Tibial nerve (tissue), 4 donors: ENCODE data around the gene PEX11B. TPM values are rescaled to one million over a fixed set of nuclear protein-coding genes. Genes with fewer than 3 reads are reported as not detected.

Experiments used
- DNase-seq, 2 donors: peaks; one replicate each; pipeline ENCODE4 v3.0.0-alpha.2; 2019; ENCODE audit warnings: low spot score in 2 of 2
- H3K27ac ChIP-seq, 4 donors: fragments of 200-600 bp; sonication (generic) in 3 of 4; one replicate each; pipeline ENCODE4 v1.5.1; 2017 to 2019; ENCODE audit warnings: mild to moderate bottlenecking in 1 of 4
- H3K27me3 ChIP-seq, 2 donors: fragments of 200-600 bp; sonication (generic) in 1 of 2; one replicate each; pipeline versions ENCODE4 v1.5.1 to v1.6.0; 2017 to 2019
- H3K36me3 ChIP-seq, 3 donors: fragments of 200-600 bp; sonication (generic); one replicate each; pipeline ENCODE4 v1.5.1; 2018 to 2019
- H3K4me1 ChIP-seq, 4 donors: fragments of 200-600 bp; sonication (generic) in 3 of 4; one replicate each; pipeline ENCODE4 v1.5.1; 2017 to 2019
- H3K4me3 ChIP-seq, 4 donors: fragments of 200-600 bp; sonication (generic) in 3 of 4; one replicate each; pipeline ENCODE4 v1.5.1; 2017 to 2019; ENCODE audit warnings: mild to moderate bottlenecking in 1 of 4, moderate library complexity in 1 of 4
- H3K9me3 ChIP-seq, 4 donors: fragments of 200-600 bp; sonication (generic) in 3 of 4; one replicate each; pipeline ENCODE4 v1.5.1; 2017 to 2019
- EP300 ChIP-seq, 2 donors: sonication (generic); formaldehyde crosslinking; IDR thresholded peaks; one replicate each; pipeline ENCODE4 v1.6.1; 2017; ENCODE audit warnings: antibody characterized with exemption in 2 of 2, mild to moderate bottlenecking in 1 of 2
- POLR2A ChIP-seq, 2 donors: fragments of 450-650 bp; IDR thresholded peaks; one replicate each; pipeline ENCODE4 v1.6.1; 2017; ENCODE audit warnings: antibody characterized with exemption in 2 of 2, mild to moderate bottlenecking in 2 of 2, moderate library complexity in 2 of 2
- WGBS, 2 donors: methylation state at CpG; one replicate each; pipeline ENCODE4 v1.1.5; 2018; 5-methylcytosine and 5-hydroxymethylcytosine counted together
- total RNA-seq, 4 donors: library from RNA; depleted of rRNA; stranded (reverse); fragments of >200 nt; gene quantifications; one replicate each; pipeline ENCODE4 v1.1.0, GENCODE V29; 2016
- TF ChIP-seq, protein P1 (sequence below), 5 experiments: fragments of 200-600 bp in 3 of 5; fragments of 450-650 bp in 2 of 5; sonication (generic) in 3 of 5; IDR thresholded peaks; one replicate each; pipeline ENCODE4 v1.5.1; 2016 to 2019; ENCODE audit warnings: antibody characterized with exemption in 5 of 5, mild to moderate bottlenecking in 3 of 5, moderate library complexity in 2 of 5

The PEX11B gene
- total RNA-seq, 4 donors from 2014 or later = 27.9 to 35.2 (median 30.8) TPM

DNA sequence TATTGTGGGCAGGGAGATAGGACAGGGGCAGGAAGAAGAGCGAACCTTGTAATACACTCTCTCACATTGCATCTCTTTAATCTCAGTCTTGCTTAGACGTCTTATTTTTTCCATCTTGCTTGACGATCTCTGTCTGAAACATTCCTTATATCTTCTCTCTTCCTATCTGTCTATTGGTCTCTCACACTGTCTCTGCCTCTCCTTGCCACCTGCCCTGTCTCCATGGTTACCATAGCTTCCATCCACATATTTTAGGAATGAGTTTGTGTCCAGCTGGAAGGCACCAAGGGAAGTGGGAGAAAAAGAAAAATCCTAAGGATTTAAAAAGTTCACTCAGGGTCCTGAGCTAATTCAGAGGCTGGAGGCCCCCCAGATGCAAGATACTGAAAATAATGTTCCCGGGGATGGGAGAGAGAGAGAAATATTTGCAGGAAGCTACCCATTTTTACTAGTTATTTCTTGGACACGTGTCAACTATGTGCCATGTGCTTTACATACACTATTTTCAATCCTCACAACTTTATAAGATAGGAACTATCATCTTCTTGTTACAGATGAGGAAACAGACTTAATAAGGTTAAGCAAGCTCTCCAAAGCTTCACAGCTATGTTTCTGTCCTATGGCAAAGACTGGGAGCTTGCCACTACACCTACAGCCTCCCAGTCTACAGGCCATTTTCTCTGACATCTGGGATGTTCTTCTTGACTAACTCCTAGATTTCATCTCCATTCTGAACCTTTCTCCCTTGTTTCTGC, 44.9 kb upstream of the PEX11B start:
- Histone ChIP-seq H3K27me3 (no peaks in the 10 kb centered on the region), H3K9me3 (peaks cover 0 to 8% (median 0%) of the 10 kb centered on the region in 4 donors), H3K4me3 (peak overlapping the region; percentile 34 to 74 (median 60)), H3K27ac (peak overlapping the region; percentile 84 to 97 (median 91)), H3K36me3 (peaks cover 0 to 9% (median 0%) of the 10 kb centered on the region in 3 donors), H3K4me1 (peaks cover 0 to 66% (median 25%) of the 10 kb centered on the region in 4 donors)
- DNase-seq = no peak
- WGBS, 2 donors = 36 to 42% methylated on average over 5 of the region's 5 CpGs
- no peak for TF ChIP-seq EP300 (IDR thresholded peaks at IDR 0.05)
- TF ChIP-seq POLR2A (IDR thresholded peaks at IDR 0.05) = no peak
- TF ChIP-seq, protein P1, sequence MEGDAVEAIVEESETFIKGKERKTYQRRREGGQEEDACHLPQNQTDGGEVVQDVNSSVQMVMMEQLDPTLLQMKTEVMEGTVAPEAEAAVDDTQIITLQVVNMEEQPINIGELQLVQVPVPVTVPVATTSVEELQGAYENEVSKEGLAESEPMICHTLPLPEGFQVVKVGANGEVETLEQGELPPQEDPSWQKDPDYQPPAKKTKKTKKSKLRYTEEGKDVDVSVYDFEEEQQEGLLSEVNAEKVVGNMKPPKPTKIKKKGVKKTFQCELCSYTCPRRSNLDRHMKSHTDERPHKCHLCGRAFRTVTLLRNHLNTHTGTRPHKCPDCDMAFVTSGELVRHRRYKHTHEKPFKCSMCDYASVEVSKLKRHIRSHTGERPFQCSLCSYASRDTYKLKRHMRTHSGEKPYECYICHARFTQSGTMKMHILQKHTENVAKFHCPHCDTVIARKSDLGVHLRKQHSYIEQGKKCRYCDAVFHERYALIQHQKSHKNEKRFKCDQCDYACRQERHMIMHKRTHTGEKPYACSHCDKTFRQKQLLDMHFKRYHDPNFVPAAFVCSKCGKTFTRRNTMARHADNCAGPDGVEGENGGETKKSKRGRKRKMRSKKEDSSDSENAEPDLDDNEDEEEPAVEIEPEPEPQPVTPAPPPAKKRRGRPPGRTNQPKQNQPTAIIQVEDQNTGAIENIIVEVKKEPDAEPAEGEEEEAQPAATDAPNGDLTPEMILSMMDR (IDR thresholded peaks at IDR 0.05) = no peak

DNA sequence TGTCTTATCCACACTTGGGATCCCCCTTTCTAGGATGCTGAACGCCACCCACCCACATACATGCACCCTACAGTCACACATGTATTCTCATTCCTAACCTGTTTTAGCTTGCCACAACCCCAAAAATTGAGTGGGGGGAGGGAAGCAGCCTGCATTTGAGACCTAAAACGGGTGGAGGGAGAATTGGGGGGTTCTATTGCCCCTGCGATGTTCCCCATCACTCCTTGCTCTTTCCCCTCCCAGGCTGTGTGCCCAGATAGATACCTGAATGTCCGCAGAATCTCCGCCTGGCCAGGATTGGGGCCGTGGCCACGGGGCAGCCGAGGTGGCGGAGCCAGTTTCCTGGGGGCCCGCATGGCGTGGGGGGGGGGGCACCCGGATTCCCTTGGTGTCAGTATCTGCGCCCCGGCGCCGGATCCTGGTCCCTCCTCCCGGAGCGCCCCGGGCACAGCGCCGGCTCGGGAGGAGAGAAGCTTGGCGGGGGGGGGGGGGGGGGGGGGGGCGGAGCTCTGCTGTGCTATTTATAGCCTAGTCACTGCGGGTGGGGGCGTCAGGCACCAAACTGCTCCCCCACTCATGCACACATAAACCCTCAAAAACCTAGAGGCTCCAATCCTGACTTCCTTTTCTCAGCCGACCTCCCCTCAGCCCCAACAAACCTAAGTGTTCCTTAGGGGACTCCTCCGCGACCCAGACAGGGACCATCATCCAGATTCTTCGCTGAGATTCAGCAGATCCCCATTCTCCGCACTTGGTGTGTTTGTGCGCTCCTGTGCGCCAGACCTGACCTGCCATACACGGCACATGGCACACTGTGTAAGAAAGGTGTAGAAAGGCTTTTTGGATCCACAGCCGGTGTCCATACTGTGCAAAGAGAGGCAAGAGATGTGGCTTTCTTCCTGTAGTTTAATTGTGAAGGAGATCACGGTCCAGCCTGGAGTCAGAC, 43.9 kb upstream of the PEX11B start:
- Histone ChIP-seq H3K9me3 (peaks cover 0 to 5% (median 0%) of the 10 kb centered on the region in 4 donors), H3K4me1 (peaks cover 0 to 70% (median 27%) of the 10 kb centered on the region in 4 donors), H3K27ac (peak overlapping the region; percentile 84 to 97 (median 94)), H3K4me3 (peak overlapping the region; percentile 50 to 79 (median 61)), H3K36me3 (peaks cover 0 to 6% (median 0%) of the 10 kb centered on the region in 3 donors), H3K27me3 (no peaks in the 10 kb centered on the region)
- peak in 1 of 2 donors; percentile 22 for TF ChIP-seq POLR2A (IDR thresholded peaks at IDR 0.05)
- TF ChIP-seq, protein P1 (IDR thresholded peaks at IDR 0.05) = no peak
- WGBS, 2 donors = 11 to 12% methylated on average over 17 to 23 of the region's 36 CpGs
- DNase-seq = no peak

GRCh38 chr1:145961425-145962156, 43.1 kb upstream of the PEX11B start:
- DNase-seq = no peak
- whole genome bisulfite sequencing, 2 donors = 0% methylated on average over 27 to 44 of the region's 57 CpGs
- Histone ChIP-seq H3K9me3 (no peaks in the 10 kb centered on the region), H3K4me1 (peaks cover 0 to 74% (median 28%) of the 10 kb centered on the region in 4 donors), H3K36me3 (no peaks in the 10 kb centered on the region), H3K4me3 (peak overlapping the region; percentile 50 to 79 (median 61)), H3K27ac (peak overlapping the region; percentile 84 to 97 (median 94)), H3K27me3 (no peaks in the 10 kb centered on the region)
- peak in 1 of 2 donors; percentile 55 for TF ChIP-seq EP300 (IDR thresholded peaks at IDR 0.05)
- TF ChIP-seq, protein P1 (IDR thresholded peaks at IDR 0.05) = no peak
- peak in 1 of 2 donors; percentile 23 for TF ChIP-seq POLR2A (IDR thresholded peaks at IDR 0.05)

DNA sequence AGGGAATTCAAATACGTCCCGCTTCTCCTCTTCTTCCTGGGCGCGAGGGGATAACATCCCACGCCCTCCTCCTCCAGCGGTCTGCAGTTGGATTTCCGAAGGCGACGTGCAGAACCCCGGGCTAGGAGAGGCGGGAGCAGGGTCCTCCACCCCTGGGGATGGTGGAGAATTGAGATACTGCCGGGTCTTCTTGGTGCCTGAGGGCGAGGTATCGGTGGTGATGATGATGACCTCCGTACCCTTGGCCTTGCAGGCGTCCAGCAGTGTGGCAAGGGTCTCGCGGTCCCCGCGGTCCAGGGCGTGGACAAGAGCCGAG, 42.5 kb upstream of the PEX11B start:
- Histone ChIP-seq H3K27ac (peak overlapping the region; percentile 84 to 97 (median 94)), H3K36me3 (no peaks in the 10 kb centered on the region), H3K4me3 (peak overlapping the region; percentile 50 to 79 (median 61)), H3K4me1 (peaks cover 0 to 77% (median 33%) of the 10 kb centered on the region in 4 donors), H3K27me3 (no peaks in the 10 kb centered on the region), H3K9me3 (no peaks in the 10 kb centered on the region)
- WGBS, 2 donors = 1 to 2% methylated on average over 15 to 22 of the region's 22 CpGs
- no peak for DNase-seq
- TF ChIP-seq EP300 (IDR thresholded peaks at IDR 0.05) = no peak
- TF ChIP-seq, protein P1 (IDR thresholded peaks at IDR 0.05) = no peak
- TF ChIP-seq POLR2A (IDR thresholded peaks at IDR 0.05) = no peak
